ENCODE measurements around the gene ARHGAP12.

DNA sequence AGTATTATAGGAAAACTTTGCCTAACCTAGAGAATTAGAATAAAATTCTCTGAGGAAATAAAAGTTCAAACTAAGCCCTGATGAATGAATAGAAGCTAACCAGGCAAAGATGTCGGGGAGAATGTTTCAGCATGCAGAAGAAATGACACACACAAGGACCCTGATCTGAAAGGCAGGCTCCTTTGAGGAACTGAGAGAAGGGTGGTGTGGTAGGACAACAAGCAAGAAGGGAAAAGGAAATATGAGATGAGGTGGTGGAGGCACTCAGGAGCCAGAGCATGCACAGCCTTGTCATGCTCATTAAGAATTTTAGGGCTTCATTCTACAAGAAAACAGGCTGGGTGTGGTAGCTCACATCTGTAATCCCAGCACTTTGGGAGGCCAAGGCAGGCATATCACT is 90.6 kb downstream of the ARHGAP12 start:
- TF ChIP-seq CTCF (IDR thresholded peaks at IDR 0.05) (no peak), POLR2A (IDR thresholded peaks at IDR 0.05) (no peak)

Data from vagina (tissue), 2 donors.